KG1 (cell line): ENCODE data around the gene TRAPPC2B.
A peak's percentile ranks its signal among the peaks of the same experiment; 100 is the strongest.
"Not testable (repeated sequence)": the region's sequence is repeated elsewhere in the genome, so short reads cannot be mapped to it uniquely, and the experiment has no call there.

Source experiments
- DNase-seq: peaks from one replicate; lab custom pipeline; 2025; lab: John Stamatoyannopoulos, UW

TRAPPC2B gene

DNA sequence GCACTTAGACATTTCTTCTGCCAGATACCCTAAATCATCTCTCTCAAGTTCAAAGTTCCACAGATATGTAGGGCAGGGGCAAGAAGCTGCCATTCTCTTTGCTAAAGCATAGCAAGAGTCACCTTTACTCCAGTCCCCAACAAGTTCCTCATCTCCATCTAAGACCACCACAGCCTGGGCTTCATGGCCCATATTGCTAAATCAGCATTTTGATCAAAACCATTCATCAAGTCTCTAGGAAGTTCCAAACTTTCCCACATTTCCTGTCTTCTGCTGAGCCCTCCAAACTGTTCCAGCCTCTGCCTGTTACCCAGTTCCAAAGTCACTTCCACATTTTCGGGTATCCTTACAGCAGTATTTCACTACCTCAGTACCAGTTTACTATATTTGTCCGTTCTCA, 11.3 kb downstream of the TRAPPC2B start:
- not testable (repeated sequence) for DNase-seq

DNA sequence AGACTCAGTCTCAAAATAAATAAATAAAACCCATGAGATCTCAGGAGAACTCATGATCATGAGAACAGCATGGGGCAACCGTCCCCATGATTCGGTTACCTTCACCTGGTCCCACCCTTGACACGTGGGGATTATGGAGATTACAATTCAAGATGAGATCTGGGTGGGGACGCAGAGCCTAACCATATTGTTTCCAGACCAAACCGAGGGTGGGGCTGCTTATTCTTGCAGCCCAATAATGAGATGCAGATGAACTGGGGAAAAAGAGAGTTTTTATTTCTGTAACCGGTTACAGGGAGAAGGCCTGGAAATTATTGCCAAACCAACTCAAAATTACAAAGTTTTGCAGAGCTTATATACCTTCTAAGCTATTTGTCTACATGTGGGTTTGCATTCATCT, 12.8 kb downstream of the TRAPPC2B start:
- DNase-seq, result no peak

DNA sequence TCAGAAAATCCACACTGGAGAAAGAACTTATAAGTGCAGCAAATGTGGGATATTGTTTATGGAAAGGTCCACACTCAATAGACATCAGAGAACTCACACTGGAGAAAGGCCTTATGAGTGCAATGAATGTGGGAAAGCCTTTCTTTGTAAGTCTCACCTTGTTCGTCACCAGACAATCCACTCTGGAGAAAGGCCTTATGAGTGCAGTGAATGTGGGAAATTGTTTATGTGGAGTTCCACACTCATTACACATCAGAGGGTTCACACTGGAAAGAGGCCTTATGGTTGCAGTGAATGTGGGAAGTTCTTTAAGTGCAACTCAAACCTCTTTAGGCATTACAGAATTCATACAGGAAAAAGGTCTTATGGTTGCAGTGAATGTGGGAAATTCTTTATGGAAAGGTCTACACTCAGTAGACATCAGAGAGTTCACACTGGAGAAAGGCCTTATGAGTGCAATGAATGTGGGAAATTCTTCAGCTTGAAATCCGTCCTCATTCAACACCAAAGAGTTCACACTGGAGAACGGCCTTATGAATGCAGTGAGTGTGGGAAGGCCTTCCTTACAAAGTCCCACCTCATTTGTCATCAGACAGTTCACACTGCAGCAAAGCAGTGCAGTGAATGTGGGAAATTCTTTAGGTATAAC, 14.3 kb downstream of the TRAPPC2B start:
- no peak for DNase-seq

DNA sequence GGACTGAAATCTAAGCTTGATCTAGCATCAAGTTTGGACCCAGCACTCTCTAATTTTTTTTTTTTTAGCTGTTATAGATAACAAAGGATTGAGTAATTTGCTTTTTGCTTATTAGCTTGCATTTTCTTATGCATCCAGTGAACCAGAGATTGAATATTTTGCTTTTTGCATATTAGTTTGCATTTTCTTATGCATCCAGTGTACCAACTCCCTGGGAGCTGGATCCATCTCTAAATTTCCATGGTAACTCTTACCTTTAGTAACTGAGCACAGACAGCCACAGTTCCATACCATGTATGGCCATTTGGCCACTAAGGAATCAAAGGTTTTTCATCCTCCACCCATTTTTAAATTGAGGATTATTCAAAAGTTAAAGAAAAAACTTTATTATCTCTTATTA, 17.6 kb downstream of the TRAPPC2B start:
- DNase-seq, result no peak

DNA sequence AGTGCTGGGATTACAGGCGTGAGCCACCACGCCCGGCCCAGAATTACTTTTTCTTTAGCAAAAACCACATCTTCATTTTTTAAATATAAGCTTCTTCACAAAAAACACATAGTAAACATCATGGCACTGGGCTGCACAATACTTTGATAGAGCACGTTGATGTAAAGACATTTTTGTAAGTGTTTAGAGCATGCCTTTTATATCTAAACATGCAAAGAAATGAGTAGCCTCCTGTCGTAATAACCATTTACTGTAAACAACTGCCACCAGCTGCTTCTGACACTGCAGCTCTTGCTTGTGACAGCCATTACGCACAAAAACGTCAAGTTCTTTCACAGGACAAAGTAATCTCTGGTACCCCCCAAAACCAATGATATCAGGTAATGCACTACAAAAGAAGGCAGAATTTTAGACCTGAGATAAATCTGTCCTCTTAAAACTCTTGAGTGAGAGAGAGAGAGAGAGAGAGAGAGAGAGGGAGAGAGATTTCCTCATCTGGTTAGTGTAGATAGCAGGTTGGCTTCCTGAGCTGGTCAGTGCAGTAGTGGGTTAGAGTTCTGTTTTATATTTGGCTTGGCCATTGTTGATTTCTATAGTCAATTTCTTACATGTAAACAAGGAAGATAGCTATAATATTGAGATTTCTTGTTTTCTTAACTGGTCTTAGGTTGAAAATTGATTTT, 19.6 kb downstream of the TRAPPC2B start:
- no peak for DNase-seq

DNA sequence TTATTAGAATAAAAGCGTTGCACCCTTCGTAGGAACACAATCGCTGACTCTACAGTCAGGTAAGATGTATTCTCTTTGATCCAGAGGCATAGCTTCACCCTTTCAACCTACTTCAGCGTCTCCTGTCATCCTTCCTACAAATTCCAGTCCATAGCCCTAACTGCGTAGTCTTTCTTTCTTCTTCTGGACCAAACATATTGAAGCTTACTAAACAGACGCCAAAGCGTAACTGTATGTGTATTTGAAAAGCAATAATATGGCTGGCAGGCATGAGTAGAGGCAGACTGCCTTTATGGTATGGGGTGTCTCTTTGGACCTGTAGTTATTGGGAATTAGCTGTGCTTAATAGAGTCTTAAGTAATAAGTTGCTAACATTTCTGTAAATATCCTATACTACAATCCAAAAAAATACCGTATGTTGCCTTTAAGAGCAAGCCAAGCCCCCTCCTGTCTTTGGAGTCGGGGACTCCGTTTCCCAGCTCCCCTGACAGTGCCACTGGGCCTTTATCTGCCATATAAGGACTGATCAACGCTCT, 25.9 kb downstream of the TRAPPC2B start:
- no peak for DNase-seq

DNA sequence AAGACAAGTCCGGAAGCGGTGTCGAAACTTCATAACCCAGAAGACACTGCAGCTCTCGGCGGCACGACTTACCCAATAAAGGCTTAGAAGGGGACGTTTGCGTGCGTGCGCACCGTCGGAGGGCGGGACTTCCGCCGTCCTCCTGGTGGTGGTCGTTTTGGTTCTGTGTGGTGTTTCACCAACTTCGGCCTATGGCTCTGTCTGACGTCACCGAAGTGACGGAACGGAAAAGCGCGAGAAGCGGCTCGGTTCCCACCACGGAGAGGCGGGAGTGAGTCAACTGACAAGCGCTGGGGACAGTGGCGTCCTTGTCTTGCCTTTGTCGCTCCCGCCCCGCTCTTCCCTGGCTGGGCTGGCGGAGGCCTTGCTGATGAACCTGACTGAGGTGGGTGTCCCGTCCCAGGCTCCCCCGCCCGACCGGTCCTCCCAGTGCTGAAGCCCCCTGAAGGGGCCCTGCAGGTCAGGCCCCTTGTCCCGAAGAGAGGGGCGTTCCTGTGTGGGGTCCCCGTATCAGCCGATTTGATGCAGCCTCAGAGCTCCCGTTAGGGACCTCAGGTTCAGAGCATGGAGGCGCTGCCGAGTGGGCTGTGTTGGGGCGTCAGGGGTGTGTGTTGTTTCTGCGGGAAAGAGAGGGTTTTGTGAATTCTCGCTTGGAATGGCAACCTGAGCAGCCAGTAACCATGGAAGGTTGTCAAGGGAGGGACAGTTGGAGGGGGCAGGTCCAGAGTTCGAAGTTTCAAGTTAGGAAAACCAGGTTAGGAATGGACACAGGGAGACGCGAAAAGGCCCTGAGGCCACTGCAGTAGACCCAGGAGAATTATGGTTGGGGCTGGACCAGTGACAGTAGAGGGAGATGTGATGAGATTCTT, 26.6 kb downstream of the TRAPPC2B start, which contains the start of gene ZNF548:
TSS of gene ZNF548 (plus strand) at position 125 of the 869 bp plus-strand sequence. CDS start at position 371, 246 bp downstream.
- DNase-seq, result peak; percentile 97

DNA sequence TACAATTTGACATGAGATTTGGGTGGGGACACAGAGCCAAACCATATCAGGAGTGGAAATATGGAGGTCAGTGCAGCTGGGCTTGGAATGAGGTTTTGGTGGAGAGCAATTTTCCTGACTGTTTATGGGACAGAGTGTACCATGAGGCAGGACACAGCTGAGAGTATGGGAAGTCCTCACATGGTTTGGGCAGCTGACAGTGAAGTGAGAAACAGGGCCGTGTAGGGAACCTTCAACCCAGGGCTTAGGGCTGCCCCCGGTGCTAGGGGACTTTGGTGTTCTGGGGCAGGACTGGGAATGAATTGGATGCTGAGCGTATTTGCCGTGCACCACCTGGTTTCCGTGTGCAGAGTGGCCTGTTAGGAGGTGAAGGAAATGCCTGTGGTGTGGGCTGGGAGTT, 32.4 kb downstream of the TRAPPC2B start:
- no peak for DNase-seq

DNA sequence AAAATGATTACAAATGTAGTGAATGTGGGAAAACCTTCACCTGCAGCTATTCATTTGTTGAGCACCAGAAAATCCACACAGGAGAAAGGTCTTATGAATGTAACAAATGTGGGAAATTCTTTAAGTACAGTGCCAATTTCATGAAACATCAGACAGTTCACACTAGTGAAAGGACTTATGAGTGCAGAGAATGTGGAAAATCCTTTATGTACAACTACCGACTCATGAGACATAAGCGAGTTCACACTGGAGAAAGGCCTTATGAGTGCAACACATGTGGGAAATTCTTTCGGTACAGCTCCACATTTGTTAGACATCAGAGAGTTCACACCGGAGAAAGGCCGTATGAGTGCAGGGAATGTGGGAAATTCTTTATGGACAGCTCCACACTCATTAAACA, 35.5 kb downstream of the TRAPPC2B start:
- DNase-seq, result no peak

DNA sequence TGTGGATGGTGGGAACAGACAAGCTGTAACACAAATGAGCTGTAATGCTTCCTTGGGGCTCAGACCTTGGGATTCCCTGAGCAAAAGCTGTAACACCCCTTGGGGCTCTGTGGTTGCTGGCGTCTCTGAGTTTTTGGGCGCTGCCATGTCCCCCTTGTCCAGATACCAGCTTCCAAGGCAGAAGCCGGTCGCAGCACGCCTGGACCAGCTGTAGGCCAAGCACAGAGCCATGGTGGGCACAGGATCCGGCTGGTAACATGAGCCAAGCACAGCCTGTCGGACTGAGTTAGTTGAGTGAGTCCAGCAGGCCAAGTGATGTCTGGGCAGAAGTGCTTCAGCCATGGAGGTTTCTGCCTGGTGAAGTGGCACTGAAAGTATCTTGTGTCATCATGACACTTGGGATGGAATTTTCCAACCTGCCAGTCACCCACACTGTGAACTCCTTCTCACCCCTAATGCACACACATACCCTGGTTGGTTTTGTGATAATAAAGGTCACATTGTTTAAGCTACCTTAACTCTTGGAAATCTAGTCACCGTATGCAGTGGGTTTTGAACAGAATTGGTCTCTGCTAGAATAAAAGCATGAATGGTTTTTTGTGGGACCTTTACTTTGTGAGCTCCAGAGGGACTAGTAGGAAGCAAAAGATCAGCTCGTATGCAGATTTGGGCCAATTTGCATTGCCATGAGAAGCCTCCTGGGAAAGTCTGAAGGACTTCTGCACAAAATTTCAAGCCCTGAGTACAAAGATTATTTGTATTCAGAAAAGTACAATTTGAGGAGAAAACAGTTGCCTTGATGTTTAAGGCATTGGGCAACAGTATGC, 40.6 kb downstream of the TRAPPC2B start:
- no peak for DNase-seq

DNA sequence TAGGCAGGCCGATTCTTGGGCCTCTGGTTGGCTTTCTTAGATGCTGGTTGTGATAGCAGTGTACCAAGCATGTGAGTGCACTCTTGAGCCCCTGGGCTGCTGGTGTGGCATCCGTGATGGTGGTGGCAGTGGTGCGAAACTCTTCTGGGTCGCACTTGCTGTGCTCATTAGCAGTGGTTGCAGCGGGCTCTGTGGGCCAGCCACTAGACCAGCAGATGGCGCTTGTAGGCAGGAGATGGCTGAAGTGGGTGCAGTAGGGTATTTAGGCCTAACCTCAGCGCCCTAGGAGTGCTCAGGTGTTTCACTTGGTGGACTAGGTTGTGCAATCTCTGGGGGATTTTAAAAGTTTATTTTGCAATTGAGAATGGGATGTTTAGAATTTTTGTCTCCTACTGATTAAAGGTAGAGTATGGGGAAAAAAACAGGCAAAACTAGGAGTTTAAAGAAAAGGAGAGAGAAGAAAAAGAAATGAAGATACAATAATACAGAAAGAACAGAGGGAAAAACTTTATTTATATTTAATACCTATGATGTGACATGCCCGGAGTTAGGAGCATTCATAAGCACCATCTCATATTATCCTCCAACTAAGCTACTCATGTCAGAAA, 43.3 kb downstream of the TRAPPC2B start:
- DNase-seq, result peak; percentile 76

DNA sequence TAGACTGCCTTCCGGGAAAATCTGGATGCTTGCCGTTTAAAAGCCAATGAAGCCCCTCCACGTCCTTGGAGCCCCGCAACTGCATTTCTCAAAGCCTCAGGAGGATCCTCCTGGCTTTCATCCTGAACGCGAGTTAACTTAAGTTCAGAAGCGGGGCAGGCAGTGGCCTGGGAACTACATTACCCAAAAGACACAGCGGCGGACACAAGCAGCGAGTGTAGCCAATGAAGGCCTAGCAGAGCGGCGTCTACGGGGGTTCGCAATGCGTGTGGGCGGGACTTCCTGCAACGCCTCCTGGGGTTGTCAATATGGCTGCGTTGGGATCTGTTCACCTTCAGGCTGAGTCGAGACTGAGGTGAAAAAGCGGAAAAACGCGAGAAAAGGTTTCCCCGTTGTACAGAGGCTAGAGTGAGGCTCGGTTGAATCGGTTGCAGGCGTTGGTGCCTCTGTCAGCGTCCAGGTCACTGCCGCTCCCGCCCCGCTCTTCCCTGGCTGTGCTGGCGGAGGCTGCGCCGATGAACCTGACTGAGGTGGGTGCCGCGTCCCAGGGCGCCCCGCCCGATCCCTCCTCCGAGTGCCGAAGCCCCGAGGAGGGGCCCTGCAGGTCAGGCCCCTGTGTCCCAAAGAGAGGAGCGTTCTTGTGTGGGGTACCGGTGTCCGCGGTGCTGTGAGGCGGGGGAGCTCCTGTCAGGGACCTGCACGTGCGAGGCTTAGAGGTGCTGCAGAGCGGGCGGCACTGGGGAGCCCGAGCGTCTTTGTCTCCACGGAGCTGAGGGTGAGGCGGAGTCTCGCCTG, 47.7 kb downstream of the TRAPPC2B start, which contains the start of gene ZNF17:
TSS of gene ZNF17 (plus strand) at position 285 of the 795 bp plus-strand sequence. CDS start 2,455 bp downstream, outside the sequence.
- peak; percentile 96 for DNase-seq
